GM21737 (cell line): ENCODE measurements around the gene WRNIP1.

ENCODE experiments used
- ATAC-seq: cut with Tn5 transposase; IDR thresholded peaks from one replicate; pipeline ENCODE4 v1.9.1; 2021; ENCODE audit warnings: mild to moderate bottlenecking, moderate library complexity; ENCODE audit not compliant: unreplicated experiment

Gene WRNIP1

GRCh38 chr6:2802521-2803060 lies 37.4 kb downstream of the WRNIP1 start:
- ATAC-seq: no peak

GRCh38 chr6:2803731-2804429 lies 38.7 kb downstream of the WRNIP1 start:
- ATAC-seq: no peak

GRCh38 chr6:2804516-2804915 lies 39.3 kb downstream of the WRNIP1 start:
- ATAC-seq: no peak

- ATAC-seq: no peak
Measured at GRCh38 chr6:2805031-2805430, 39.8 kb downstream of the WRNIP1 start.

- ATAC-seq: no peak
Measured at GRCh38 chr6:2806644-2807043, 41.5 kb downstream of the WRNIP1 start.

- no peak for ATAC-seq
Measured at GRCh38 chr6:2807342-2808090, 42.3 kb downstream of the WRNIP1 start.

- no peak for ATAC-seq
Measured at GRCh38 chr6:2809015-2809414, 43.8 kb downstream of the WRNIP1 start.

- ATAC-seq: no peak
Measured at GRCh38 chr6:2810092-2810671, 45.0 kb downstream of the WRNIP1 start.

- ATAC-seq: no peak
Measured at GRCh38 chr6:2812695-2813094, 47.5 kb downstream of the WRNIP1 start.

- ATAC-seq: no peak
Measured at GRCh38 chr6:2816158-2816557, 51.0 kb downstream of the WRNIP1 start.

GRCh38 chr6:2817903-2818443 lies 52.8 kb downstream of the WRNIP1 start:
- ATAC-seq: no peak

- ATAC-seq: no peak
Measured at GRCh38 chr6:2818593-2818992, 53.4 kb downstream of the WRNIP1 start.

- no peak for ATAC-seq
Measured at GRCh38 chr6:2819115-2819514, 53.9 kb downstream of the WRNIP1 start.

GRCh38 chr6:2819978-2820377 lies 54.8 kb downstream of the WRNIP1 start:
- ATAC-seq: no peak

- no peak for ATAC-seq
Measured at GRCh38 chr6:2820415-2820814, 55.2 kb downstream of the WRNIP1 start.

GRCh38 chr6:2821554-2821953 lies 56.4 kb downstream of the WRNIP1 start:
- ATAC-seq: no peak

- ATAC-seq: no peak
Measured at GRCh38 chr6:2823104-2823850, 58.1 kb downstream of the WRNIP1 start.

- no peak for ATAC-seq
Measured at GRCh38 chr6:2826131-2826530, 60.9 kb downstream of the WRNIP1 start.

- ATAC-seq: no peak
Measured at GRCh38 chr6:2827142-2827541, 61.9 kb downstream of the WRNIP1 start.

GRCh38 chr6:2828629-2829028 lies 63.4 kb downstream of the WRNIP1 start:
- ATAC-seq: no peak

GRCh38 chr6:2829253-2829652 lies 64.1 kb downstream of the WRNIP1 start:
- ATAC-seq: no peak
